ENCODE results near the gene CTSZ.

The CTSZ gene

DNA sequence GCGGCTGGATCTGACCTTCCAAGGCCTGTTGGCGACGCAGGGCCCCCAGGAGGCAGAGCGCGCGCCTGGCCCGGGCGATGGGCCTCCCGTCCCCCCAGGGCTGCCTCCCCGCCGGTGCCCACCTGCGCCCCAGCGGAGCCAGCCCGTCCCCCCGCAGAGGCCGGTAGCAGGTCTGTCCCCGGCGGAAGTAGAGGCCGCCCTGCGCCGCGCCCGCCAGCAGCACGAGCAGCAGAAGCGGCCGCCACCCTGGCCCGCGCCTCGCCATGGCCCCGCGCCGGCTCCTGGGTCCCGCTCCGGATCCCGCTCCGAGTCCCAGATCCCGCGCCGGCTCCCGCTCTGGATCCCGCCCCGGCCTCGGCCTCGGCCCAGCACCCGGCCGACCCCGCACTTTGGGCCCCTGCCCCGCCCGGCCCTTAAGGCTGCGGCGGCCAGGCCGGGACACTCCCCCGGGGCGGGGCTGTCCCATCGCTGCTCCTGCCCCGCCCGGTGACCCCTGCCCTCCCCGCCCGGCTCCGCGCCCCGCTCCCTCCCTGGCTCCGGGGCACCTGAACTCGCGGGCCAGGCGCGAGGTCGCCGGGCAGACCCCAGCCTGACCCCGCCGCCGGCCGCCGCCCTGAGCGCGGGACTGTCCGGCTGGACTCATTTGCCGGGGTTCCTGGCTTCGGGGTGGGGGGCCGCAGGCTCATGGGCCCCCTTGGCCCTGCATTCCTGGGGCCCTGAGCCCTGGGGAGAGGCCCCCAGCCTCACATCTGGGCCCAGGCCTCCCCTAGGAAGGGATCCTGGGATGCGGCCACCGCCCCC, at the start of gene CTSZ:
Gene CTSZ, minus strand, starts transcription at position 391 of the 801 bp plus-strand sequence. Its CDS starts 126 bp downstream, at position 265.
- no peak within 1 kb of the TSS for H2AFZ ChIP-seq (ENCODE audit: low read depth, low read length)
- H3K79me2 ChIP-seq (ENCODE audit: low read length), result peaks cover 52% of the 10 kb centered on the region
- peaks cover 33% of the 10 kb centered on the region for H3K36me3 ChIP-seq (replicated peaks; ENCODE audit: low read depth, low read length)
- peaks cover 66% of the 10 kb centered on the region for H3K4me1 ChIP-seq (ENCODE audit: low read length)
- no peaks in the 10 kb centered on the region for H3K9me3 ChIP-seq (ENCODE audit: insufficient read depth, low read length)
- no peak for TF ChIP-seq EZH2phosphoT487 (IDR thresholded peaks at IDR 0.05; ENCODE audit: low read depth)
- TF ChIP-seq, protein P1, sequence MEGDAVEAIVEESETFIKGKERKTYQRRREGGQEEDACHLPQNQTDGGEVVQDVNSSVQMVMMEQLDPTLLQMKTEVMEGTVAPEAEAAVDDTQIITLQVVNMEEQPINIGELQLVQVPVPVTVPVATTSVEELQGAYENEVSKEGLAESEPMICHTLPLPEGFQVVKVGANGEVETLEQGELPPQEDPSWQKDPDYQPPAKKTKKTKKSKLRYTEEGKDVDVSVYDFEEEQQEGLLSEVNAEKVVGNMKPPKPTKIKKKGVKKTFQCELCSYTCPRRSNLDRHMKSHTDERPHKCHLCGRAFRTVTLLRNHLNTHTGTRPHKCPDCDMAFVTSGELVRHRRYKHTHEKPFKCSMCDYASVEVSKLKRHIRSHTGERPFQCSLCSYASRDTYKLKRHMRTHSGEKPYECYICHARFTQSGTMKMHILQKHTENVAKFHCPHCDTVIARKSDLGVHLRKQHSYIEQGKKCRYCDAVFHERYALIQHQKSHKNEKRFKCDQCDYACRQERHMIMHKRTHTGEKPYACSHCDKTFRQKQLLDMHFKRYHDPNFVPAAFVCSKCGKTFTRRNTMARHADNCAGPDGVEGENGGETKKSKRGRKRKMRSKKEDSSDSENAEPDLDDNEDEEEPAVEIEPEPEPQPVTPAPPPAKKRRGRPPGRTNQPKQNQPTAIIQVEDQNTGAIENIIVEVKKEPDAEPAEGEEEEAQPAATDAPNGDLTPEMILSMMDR (IDR thresholded peaks at IDR 0.05; ENCODE audit: low read depth, low read length), result no peak
- H3K4me2 ChIP-seq (ENCODE audit: low read length), result peak within 1 kb of the TSS; percentile 99
- peak within 1 kb of the TSS; percentile 95 for H3K9ac ChIP-seq (ENCODE audit: low read length)
- H4K20me1 ChIP-seq (ENCODE audit: insufficient read depth, low read length), result peaks cover 21% of the 10 kb centered on the region
- peak within 1 kb of the TSS; percentile 82 for H3K4me3 ChIP-seq (ENCODE audit: low read length)
- H3K27me3 ChIP-seq (ENCODE audit: low read depth, low read length), result peaks cover 3% of the 10 kb centered on the region
- H3K27ac ChIP-seq (ENCODE audit: low read length), result peak within 1 kb of the TSS; percentile 92

DNA sequence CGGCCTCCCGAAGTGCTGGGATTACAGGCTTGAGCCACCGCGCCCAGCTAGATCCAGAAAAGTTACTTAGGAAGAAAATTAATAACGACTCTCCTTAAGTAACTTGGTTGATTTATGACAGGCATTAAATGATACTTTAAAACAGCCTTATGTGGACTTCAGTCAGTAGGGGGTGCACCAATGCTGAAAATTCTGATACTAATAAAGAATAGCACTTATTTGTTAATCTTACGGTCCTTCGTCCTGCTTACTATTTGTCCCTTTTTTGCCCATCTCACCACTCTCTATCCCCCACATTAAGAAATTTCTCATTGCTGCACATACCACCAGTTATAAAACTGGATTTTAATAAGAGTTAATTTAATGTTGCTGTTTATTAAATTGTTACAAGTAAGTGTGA, 48.2 kb upstream of the CTSZ start:
- no peak overlapping the region for H3K27ac ChIP-seq (ENCODE audit: low read length)
- peaks cover 6% of the 10 kb centered on the region for H3K4me1 ChIP-seq (ENCODE audit: low read length)
- H3K27me3 ChIP-seq (ENCODE audit: low read depth, low read length), result peaks cover 70% of the 10 kb centered on the region
- no peak overlapping the region for H2AFZ ChIP-seq (ENCODE audit: low read depth, low read length)
- H3K79me2 ChIP-seq (ENCODE audit: low read length), result no peaks in the 10 kb centered on the region
- no peak overlapping the region for H3K4me3 ChIP-seq (ENCODE audit: low read length)
- no peaks in the 10 kb centered on the region for H3K9me3 ChIP-seq (ENCODE audit: insufficient read depth, low read length)
- H3K9ac ChIP-seq (ENCODE audit: low read length), result no peak overlapping the region
- no peaks in the 10 kb centered on the region for H3K36me3 ChIP-seq (replicated peaks; ENCODE audit: low read depth, low read length)
- no peaks in the 10 kb centered on the region for H4K20me1 ChIP-seq (ENCODE audit: insufficient read depth, low read length)
- H3K4me2 ChIP-seq (ENCODE audit: low read length), result peak overlapping the region; percentile 0
- TF ChIP-seq, protein P1 (IDR thresholded peaks at IDR 0.05; ENCODE audit: low read depth, low read length), result peak; percentile 76
- TF ChIP-seq EZH2phosphoT487 (IDR thresholded peaks at IDR 0.05; ENCODE audit: low read depth), result no peak

DNA sequence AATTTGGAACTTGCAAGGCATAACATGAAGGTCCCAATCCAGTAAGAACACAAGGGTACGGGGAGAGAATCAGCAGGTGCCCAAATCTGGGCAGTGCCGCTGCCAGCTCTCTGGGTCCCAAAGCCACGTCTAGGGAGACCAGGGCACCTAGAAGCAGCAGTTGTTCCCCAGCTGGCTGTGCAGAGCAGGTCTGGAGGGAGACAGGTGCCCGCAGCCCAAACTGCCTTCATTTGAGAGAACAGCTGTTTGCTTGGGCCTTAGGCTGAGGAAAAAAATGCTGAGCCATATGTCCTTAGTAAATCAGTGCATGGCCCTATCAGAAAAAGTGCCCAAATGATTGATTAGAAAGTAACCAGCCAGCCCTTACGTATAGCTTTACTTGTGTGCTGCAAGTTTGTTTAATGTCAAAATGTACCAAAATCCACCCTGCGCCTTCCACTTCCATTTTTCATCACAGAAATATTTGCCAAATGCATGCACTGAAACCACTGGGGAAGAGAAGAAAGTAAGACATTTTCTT, 44.7 kb upstream of the CTSZ start:
- Histone ChIP-seq H2AFZ (ENCODE audit: low read depth, low read length) (0 out of 2 replicates have a peak overlapping the region, but pooled peaks have one; percentile 9), H3K9ac (ENCODE audit: low read length) (no peak overlapping the region), H4K20me1 (ENCODE audit: insufficient read depth, low read length) (no peaks in the 10 kb centered on the region), H3K79me2 (ENCODE audit: low read length) (no peaks in the 10 kb centered on the region), H3K9me3 (ENCODE audit: insufficient read depth, low read length) (no peaks in the 10 kb centered on the region), H3K4me2 (ENCODE audit: low read length) (no peak overlapping the region), H3K4me1 (ENCODE audit: low read length) (peaks cover 11% of the 10 kb centered on the region), H3K27ac (ENCODE audit: low read length) (no peak overlapping the region), H3K4me3 (ENCODE audit: low read length) (no peak overlapping the region), H3K36me3 (replicated peaks; ENCODE audit: low read depth, low read length) (no peaks in the 10 kb centered on the region), H3K27me3 (ENCODE audit: low read depth, low read length) (peaks cover 63% of the 10 kb centered on the region)
- TF ChIP-seq, protein P1 (IDR thresholded peaks at IDR 0.05; ENCODE audit: low read depth, low read length), result no peak
- no peak for TF ChIP-seq EZH2phosphoT487 (IDR thresholded peaks at IDR 0.05; ENCODE audit: low read depth)

DNA sequence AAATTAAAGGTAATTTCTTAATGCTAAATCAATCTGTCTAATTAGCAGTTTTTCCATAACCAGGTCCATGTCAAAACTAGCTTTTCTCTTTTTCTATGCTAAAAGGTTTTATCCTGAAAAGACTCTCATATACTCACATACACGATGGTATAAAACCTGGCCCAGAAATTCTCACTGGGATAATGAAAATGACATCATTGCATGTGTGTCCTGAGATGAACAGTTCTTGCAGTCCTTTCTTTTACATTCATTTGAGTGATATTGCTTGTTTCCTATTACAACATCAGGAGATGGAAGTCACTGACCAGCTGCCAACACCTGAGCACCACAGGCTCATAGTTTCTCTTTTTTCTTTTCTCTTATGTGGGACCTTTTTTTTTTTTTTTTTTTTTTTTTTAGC, 43.4 kb upstream of the CTSZ start:
- no peaks in the 10 kb centered on the region for H3K9me3 ChIP-seq (ENCODE audit: insufficient read depth, low read length)
- no peak overlapping the region for H2AFZ ChIP-seq (ENCODE audit: low read depth, low read length)
- H3K4me1 ChIP-seq (ENCODE audit: low read length), result peaks cover 11% of the 10 kb centered on the region
- H3K9ac ChIP-seq (ENCODE audit: low read length), result no peak overlapping the region
- H4K20me1 ChIP-seq (ENCODE audit: insufficient read depth, low read length), result no peaks in the 10 kb centered on the region
- TF ChIP-seq, protein P1 (IDR thresholded peaks at IDR 0.05; ENCODE audit: low read depth, low read length), result no peak
- no peak for TF ChIP-seq EZH2phosphoT487 (IDR thresholded peaks at IDR 0.05; ENCODE audit: low read depth)
- no peak overlapping the region for H3K4me2 ChIP-seq (ENCODE audit: low read length)
- H3K79me2 ChIP-seq (ENCODE audit: low read length), result no peaks in the 10 kb centered on the region
- no peak overlapping the region for H3K27ac ChIP-seq (ENCODE audit: low read length)
- no peaks in the 10 kb centered on the region for H3K36me3 ChIP-seq (replicated peaks; ENCODE audit: low read depth, low read length)
- H3K27me3 ChIP-seq (ENCODE audit: low read depth, low read length), result peaks cover 51% of the 10 kb centered on the region
- no peak overlapping the region for H3K4me3 ChIP-seq (ENCODE audit: low read length)

All from OCI-LY3 (cell line).